ENCODE measurements around the gene SCN9A.
"Not testable (repeated sequence)": the region's sequence is repeated elsewhere in the genome, so short reads cannot be mapped to it uniquely, and the experiment has no call there.

Gene SCN9A

GRCh38 chr2:166242309-166242708 is 133.4 kb downstream of the SCN9A start:
- no peak for DNase-seq (ENCODE audit: low read depth)

- no peak for DNase-seq (ENCODE audit: low read depth)
Observed at GRCh38 chr2:166240387-166241313, 135.1 kb downstream of the SCN9A start.

- DNase-seq (ENCODE audit: low read depth): no peak
Observed at GRCh38 chr2:166239548-166239947, 136.2 kb downstream of the SCN9A start.

- DNase-seq (ENCODE audit: low read depth): no peak
Observed at GRCh38 chr2:166238176-166238575, 137.6 kb downstream of the SCN9A start.

- DNase-seq (ENCODE audit: low read depth): no peak
Observed at GRCh38 chr2:166234112-166234846, 141.5 kb downstream of the SCN9A start.

GRCh38 chr2:166233244-166233643 is 142.5 kb downstream of the SCN9A start:
- DNase-seq (ENCODE audit: low read depth): no peak

GRCh38 chr2:166230724-166231070 is 145.0 kb downstream of the SCN9A start:
- no peak for DNase-seq (ENCODE audit: low read depth)

- no peak for DNase-seq (ENCODE audit: low read depth)
Observed at GRCh38 chr2:166230024-166230723, 145.6 kb downstream of the SCN9A start.

- no peak for DNase-seq (ENCODE audit: low read depth)
Observed at GRCh38 chr2:166229678-166230023, 146.1 kb downstream of the SCN9A start.

- no peak for DNase-seq (ENCODE audit: low read depth)
Observed at GRCh38 chr2:166224197-166224596, 151.5 kb downstream of the SCN9A start.

GRCh38 chr2:166223298-166223697 is 152.4 kb downstream of the SCN9A start:
- no peak for DNase-seq (ENCODE audit: low read depth)

GRCh38 chr2:166211079-166211478 is 164.7 kb downstream of the SCN9A start:
- no peak for DNase-seq (ENCODE audit: low read depth)

- DNase-seq (ENCODE audit: low read depth): not testable (repeated sequence)
Observed at GRCh38 chr2:166209944-166210343, 165.8 kb downstream of the SCN9A start.

- DNase-seq (ENCODE audit: low read depth): not testable (repeated sequence)
Observed at GRCh38 chr2:166209367-166209766, 166.4 kb downstream of the SCN9A start.

GRCh38 chr2:166206153-166206552 is 169.6 kb downstream of the SCN9A start:
- DNase-seq (ENCODE audit: low read depth): not testable (repeated sequence)

- no peak for DNase-seq (ENCODE audit: low read depth)
Observed at GRCh38 chr2:166202778-166203177, 173.0 kb downstream of the SCN9A start.

- no peak for DNase-seq (ENCODE audit: low read depth)
Observed at GRCh38 chr2:166197446-166197845, 178.3 kb downstream of the SCN9A start.

- no peak for DNase-seq (ENCODE audit: low read depth)
Observed at GRCh38 chr2:166193407-166193806, 182.3 kb downstream of the SCN9A start.

GRCh38 chr2:166188084-166188483 is 187.7 kb downstream of the SCN9A start:
- DNase-seq (ENCODE audit: low read depth): no peak

- no peak for DNase-seq (ENCODE audit: low read depth)
Observed at GRCh38 chr2:166184789-166185188, 191.0 kb downstream of the SCN9A start.

GRCh38 chr2:166181813-166182154 is 194.0 kb downstream of the SCN9A start:
- DNase-seq (ENCODE audit: low read depth): no peak

GRCh38 chr2:166180951-166181812 is 194.6 kb downstream of the SCN9A start:
- peak; percentile 8 for DNase-seq (ENCODE audit: low read depth)
